Neural cell (in vitro differentiated cells): ENCODE data around the gene DCDC2.

ENCODE experiments used
- EP300 ChIP-seq: fragments of 450-650 bp; conservative IDR thresholded peaks from 2 replicates; pipeline ENCODE4 v1.6.1; 2014; ENCODE audit warnings: antibody characterized with exemption, mild to moderate bottlenecking, moderate library complexity; ENCODE audit not compliant: poor library complexity, severe bottlenecking
- EZH2 ChIP-seq: fragments of 200-600, 300-800 bp; shearing (Covaris generic), sonication (generic); IDR thresholded peaks from 2 replicates; pipeline ENCODE4 v1.6.1; 2014; ENCODE audit warnings: antibody characterized with exemption, low read length, borderline replicate concordance, mild to moderate bottlenecking; ENCODE audit not compliant: insufficient read depth, poor library complexity, severe bottlenecking
- MXI1 ChIP-seq: fragments of 450-650 bp; conservative IDR thresholded peaks from 2 replicates; pipeline ENCODE4 v1.6.1; 2014; ENCODE audit warnings: antibody characterized with exemption, mild to moderate bottlenecking; ENCODE audit not compliant: poor library complexity, severe bottlenecking
- POLR2AphosphoS5 ChIP-seq: IDR thresholded peaks from 2 replicates; pipeline ENCODE4 v1.6.1; 2012
- SMC3 ChIP-seq: fragments of 450-650 bp; conservative IDR thresholded peaks from 2 replicates; pipeline ENCODE4 v1.6.1; 2014; ENCODE audit warnings: antibody characterized with exemption, mild to moderate bottlenecking, moderate library complexity; ENCODE audit not compliant: poor library complexity
- TF ChIP-seq, protein P1 (sequence below): fragments of 450-650 bp; IDR thresholded peaks from 2 replicates; pipeline ENCODE4 v1.5.1; 2014; ENCODE audit warnings: antibody characterized with exemption, mild to moderate bottlenecking, moderate library complexity; ENCODE audit not compliant: poor library complexity, severe bottlenecking
- TF ChIP-seq, protein P2 (sequence below): IDR thresholded peaks from 2 replicates; pipeline ENCODE4 v1.6.1; 2012; ENCODE audit warnings: borderline replicate concordance

DNA sequence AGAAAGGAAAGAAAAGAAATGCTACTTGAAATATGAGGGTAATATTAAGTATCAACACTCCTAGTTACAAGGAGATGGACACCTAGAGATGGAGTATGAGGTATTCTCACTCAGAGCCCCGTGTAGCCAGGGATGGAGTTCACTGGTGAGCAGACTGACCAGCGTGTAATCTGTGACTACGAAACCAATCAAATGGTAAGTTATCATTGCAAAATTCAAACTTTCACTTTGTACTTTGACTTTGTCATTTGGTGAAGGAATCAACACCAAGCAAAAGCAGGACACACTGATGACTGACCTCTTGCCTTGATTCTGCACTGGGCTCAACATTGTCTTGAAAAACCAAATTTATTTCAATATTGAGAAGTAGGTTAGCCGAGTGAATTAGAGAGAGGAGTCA lies 51.8 kb downstream of the DCDC2 start:
- TF ChIP-seq EZH2 (no peak), MXI1 (no peak), EP300 (no peak), SMC3 (no peak), POLR2AphosphoS5 (no peak)
- TF ChIP-seq, protein P1, sequence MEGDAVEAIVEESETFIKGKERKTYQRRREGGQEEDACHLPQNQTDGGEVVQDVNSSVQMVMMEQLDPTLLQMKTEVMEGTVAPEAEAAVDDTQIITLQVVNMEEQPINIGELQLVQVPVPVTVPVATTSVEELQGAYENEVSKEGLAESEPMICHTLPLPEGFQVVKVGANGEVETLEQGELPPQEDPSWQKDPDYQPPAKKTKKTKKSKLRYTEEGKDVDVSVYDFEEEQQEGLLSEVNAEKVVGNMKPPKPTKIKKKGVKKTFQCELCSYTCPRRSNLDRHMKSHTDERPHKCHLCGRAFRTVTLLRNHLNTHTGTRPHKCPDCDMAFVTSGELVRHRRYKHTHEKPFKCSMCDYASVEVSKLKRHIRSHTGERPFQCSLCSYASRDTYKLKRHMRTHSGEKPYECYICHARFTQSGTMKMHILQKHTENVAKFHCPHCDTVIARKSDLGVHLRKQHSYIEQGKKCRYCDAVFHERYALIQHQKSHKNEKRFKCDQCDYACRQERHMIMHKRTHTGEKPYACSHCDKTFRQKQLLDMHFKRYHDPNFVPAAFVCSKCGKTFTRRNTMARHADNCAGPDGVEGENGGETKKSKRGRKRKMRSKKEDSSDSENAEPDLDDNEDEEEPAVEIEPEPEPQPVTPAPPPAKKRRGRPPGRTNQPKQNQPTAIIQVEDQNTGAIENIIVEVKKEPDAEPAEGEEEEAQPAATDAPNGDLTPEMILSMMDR, result no peak
- TF ChIP-seq, protein P2, sequence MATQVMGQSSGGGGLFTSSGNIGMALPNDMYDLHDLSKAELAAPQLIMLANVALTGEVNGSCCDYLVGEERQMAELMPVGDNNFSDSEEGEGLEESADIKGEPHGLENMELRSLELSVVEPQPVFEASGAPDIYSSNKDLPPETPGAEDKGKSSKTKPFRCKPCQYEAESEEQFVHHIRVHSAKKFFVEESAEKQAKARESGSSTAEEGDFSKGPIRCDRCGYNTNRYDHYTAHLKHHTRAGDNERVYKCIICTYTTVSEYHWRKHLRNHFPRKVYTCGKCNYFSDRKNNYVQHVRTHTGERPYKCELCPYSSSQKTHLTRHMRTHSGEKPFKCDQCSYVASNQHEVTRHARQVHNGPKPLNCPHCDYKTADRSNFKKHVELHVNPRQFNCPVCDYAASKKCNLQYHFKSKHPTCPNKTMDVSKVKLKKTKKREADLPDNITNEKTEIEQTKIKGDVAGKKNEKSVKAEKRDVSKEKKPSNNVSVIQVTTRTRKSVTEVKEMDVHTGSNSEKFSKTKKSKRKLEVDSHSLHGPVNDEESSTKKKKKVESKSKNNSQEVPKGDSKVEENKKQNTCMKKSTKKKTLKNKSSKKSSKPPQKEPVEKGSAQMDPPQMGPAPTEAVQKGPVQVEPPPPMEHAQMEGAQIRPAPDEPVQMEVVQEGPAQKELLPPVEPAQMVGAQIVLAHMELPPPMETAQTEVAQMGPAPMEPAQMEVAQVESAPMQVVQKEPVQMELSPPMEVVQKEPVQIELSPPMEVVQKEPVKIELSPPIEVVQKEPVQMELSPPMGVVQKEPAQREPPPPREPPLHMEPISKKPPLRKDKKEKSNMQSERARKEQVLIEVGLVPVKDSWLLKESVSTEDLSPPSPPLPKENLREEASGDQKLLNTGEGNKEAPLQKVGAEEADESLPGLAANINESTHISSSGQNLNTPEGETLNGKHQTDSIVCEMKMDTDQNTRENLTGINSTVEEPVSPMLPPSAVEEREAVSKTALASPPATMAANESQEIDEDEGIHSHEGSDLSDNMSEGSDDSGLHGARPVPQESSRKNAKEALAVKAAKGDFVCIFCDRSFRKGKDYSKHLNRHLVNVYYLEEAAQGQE, result no peak
